ENCODE measurements around the gene PLEKHG4B. TPM values are rescaled to one million over a fixed set of nuclear protein-coding genes. Genes with fewer than 3 reads are reported as not detected.

Gene PLEKHG4B
- total and polyA plus RNA-seq, 2 of the 8 experiments (the other 6 are each of a cell fraction or from before 2014, with no cell fraction given), result 31.1 to 43.6 TPM

- Histone ChIP-seq H3K23ac (ENCODE audit: insufficient read length) (no peak overlapping the region), H3K27ac (ENCODE audit: low read depth, low read length) (no peak overlapping the region), H3K18ac (ENCODE audit: extremely low read depth, low read length) (no peak overlapping the region), H3K23me2 (ENCODE audit: low read depth, low read length) (no peaks in the 10 kb centered on the region), H2BK120ac (replicated peaks; ENCODE audit: low read depth, low read length) (no peak overlapping the region), H3K79me2 (ENCODE audit: control insufficient read depth in 1 of 2, insufficient read depth in 2 of 2, low read length in 2 of 2) (peaks cover 0 to 51% of the 10 kb centered on the region in 2 experiments; a peak in 2 of 4 replicates), H3K79me1 (ENCODE audit: low read depth, low read length) (no peaks in the 10 kb centered on the region; the same call in 1 of the 2 replicates), H4K5ac (ENCODE audit: insufficient read length, low read depth, low read length) (no peak overlapping the region), H3K14ac (ENCODE audit: insufficient read length) (no peak overlapping the region), H3K4me2 (ENCODE audit: insufficient read depth in 1 of 2, low read depth in 2 of 2, low read length in 2 of 2) (peak overlapping the region in 1 of 2 experiments; percentile 61; a peak in 1 of 4 replicates), H4K8ac (ENCODE audit: extremely low read depth, insufficient read depth, low read length) (no peak overlapping the region), H3K27me3 (replicated peaks in 1 of 4; ENCODE audit: control insufficient read depth in 3 of 4, extremely low read depth in 1 of 4, insufficient read depth in 3 of 4, low read length in 3 of 4) (no peaks in the 10 kb centered on the region), H3K9ac (replicated peaks in 1 of 4; ENCODE audit: extremely low read depth in 1 of 4, low read depth in 3 of 4, low read length in 3 of 4) (no peak overlapping the region), H2AK5ac (ENCODE audit: low read depth, low read length) (no peak overlapping the region), H3K4me1 (replicated peaks in 1 of 4; ENCODE audit: control insufficient read depth in 3 of 4, insufficient read depth in 4 of 4, low read length in 3 of 4) (peaks cover 0 to 22% (median 9%) of the 10 kb centered on the region in 4 experiments; a peak in 4 of 7 replicates), H2AFZ (ENCODE audit: low read length) (no peak overlapping the region), H3K4ac (replicated peaks; ENCODE audit: insufficient read length, low read depth, low read length) (no peak overlapping the region), H2BK12ac (ENCODE audit: low read depth, low read length) (no peak overlapping the region), H4K91ac (replicated peaks; ENCODE audit: insufficient read length, low read length) (no peak overlapping the region), H2BK15ac (ENCODE audit: low read length) (no peak overlapping the region), H3K56ac (replicated peaks; ENCODE audit: insufficient read length, low read depth, low read length) (no peak overlapping the region), H3K4me3 (ENCODE audit: extremely low read depth in 1 of 4, insufficient read depth in 2 of 4, low read depth in 3 of 4, low read length in 4 of 4) (no peak overlapping the region), H4K20me1 (replicated peaks in 1 of 2; ENCODE audit: control insufficient read depth in 1 of 2, insufficient read depth in 2 of 2, low read length in 2 of 2) (peaks cover 0 to 1% of the 10 kb centered on the region in 2 experiments), H2BK5ac (ENCODE audit: low read depth, low read length) (no peak overlapping the region), H3K36me3 (ENCODE audit: control insufficient read depth in 2 of 4, insufficient read depth in 4 of 4, low read length in 3 of 4) (peaks cover 0 to 17% (median 3%) of the 10 kb centered on the region in 4 experiments; a peak in 2 of 8 replicates), H3K9me3 (ENCODE audit: insufficient read depth in 2 of 2, low read depth in 1 of 2, low read length in 1 of 2) (peaks cover 0 to 5% of the 10 kb centered on the region in 2 experiments; a peak in 2 of 4 replicates), H2BK20ac (ENCODE audit: low read length) (no peak overlapping the region)
- POLR2A ChIA-PET (ENCODE audit: partially characterized antibody), result interaction anchor here (1.4 kb wide), 1 partner anchor 8 kb away, joined by 3 read pairs; no protein-coding TSS in a partner anchor
- FAIRE-seq (no peak), DNase-seq (ENCODE audit: low read depth in 1 of 2, low spot score in 2 of 2) (no peak)
- WGBS, 2 experiments (ENCODE audit: extremely low coverage in 1 of 2, insufficient coverage in 1 of 2, insufficient read length in 1 of 2, insufficient replicate concordance in 2 of 2, low coverage in 1 of 2, low lambda C conversion rate in 2 of 2, missing lambda C conversion rate in 1 of 2), result 68% methylated on average over 4 of the region's 4 CpGs; no CpG with 5 or more reads in 1 of the 2 experiments
- CTCF ChIA-PET (ENCODE audit: partially characterized antibody), result interaction anchor here (0.6 to 1.0 kb wide), 2 partner anchors 20 to 52 kb away, joined by 3 read pairs; no protein-coding TSS in a partner anchor
- no peak for TF ChIP-seq RFX5 (IDR thresholded peaks at IDR 0.05; ENCODE audit: borderline replicate concordance, low read depth, low read length)
- no peak for TF ChIP-seq CBX8 (IDR thresholded peaks at IDR 0.05; ENCODE audit: borderline replicate concordance, low read depth, low read length)
- TF ChIP-seq EGR1 (IDR thresholded peaks at IDR 0.05; ENCODE audit: borderline replicate concordance, low read depth, low read length), result no peak
- no peak for TF ChIP-seq KDM5A (IDR thresholded peaks at IDR 0.05; ENCODE audit: low read length)
- TF ChIP-seq, protein P1, sequence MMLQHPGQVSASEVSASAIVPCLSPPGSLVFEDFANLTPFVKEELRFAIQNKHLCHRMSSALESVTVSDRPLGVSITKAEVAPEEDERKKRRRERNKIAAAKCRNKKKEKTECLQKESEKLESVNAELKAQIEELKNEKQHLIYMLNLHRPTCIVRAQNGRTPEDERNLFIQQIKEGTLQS (IDR thresholded peaks at IDR 0.05; ENCODE audit: insufficient read depth, low read depth, low read length), result no peak
- TF ChIP-seq CREB1 (IDR thresholded peaks at IDR 0.05), result no peak
- TF ChIP-seq KDM4A (IDR thresholded peaks at IDR 0.05; ENCODE audit: low read depth, low read length, severe bottlenecking), result no peak
- TF ChIP-seq YY1 (IDR thresholded peaks at IDR 0.05; ENCODE audit: low read depth, low read length), result no peak
- TF ChIP-seq PHF8 (conservative IDR thresholded peaks at IDR 0.05; ENCODE audit: low read depth, low read length), result no peak
- TF ChIP-seq NRF1 (IDR thresholded peaks at IDR 0.05; ENCODE audit: low read depth, low read length), result no peak
- TF ChIP-seq SP2 (IDR thresholded peaks at IDR 0.05; ENCODE audit: low read length), result no peak
- TF ChIP-seq TCF12 (IDR thresholded peaks at IDR 0.05; ENCODE audit: low read depth, low read length), result no peak
Observed at GRCh38 chr5:130601-131131, 38.7 kb downstream of the PLEKHG4B start.
